ENCODE data around the gene SCNN1G. TPM values are rescaled to one million over a fixed set of nuclear protein-coding genes. Genes with fewer than 3 reads are reported as not detected.

SCNN1G gene
- total and polyA plus RNA-seq, 9 of the 15 experiments (the other 6 are each of a cell fraction or from before 2014, with no cell fraction given) = not detected

DNA sequence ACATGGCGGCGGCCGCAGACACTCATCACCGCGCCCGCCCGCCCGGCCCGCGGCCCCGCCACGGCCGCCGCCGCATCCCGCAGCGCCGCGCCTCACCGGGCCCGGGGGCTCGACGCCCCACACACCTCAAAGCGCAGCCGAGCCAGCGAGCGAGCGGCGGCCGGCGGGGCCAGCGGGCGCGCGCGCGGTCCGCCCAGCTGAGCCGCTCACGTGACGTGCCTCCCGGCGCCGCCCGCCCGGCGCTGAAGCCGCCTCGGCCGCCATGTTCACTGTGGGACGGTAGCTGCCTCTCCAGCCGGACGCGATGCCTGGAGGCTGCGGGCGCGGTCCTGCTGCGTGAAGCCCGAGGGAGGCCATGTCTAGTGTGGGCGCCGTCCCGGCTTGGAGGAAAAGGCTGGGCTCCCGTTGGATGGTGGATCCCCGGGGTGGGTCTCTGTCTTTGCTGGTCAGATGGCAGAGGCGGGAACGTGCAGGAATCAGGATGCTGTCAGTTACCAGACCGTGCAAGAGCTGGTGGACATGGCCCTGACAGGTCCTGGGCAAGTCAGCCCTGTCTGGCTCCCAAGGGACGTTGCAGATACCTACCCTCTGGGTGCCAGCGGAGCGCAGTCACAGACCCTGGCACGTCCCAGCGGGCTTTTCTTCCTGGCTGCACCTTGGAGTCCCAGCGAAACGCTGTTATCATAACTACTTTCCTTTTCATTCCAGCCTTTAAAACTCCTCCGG lies 33.1 kb upstream of the SCNN1G start, which contains the start of gene USP31 (continued):
- TF ChIP-seq, protein P1, sequence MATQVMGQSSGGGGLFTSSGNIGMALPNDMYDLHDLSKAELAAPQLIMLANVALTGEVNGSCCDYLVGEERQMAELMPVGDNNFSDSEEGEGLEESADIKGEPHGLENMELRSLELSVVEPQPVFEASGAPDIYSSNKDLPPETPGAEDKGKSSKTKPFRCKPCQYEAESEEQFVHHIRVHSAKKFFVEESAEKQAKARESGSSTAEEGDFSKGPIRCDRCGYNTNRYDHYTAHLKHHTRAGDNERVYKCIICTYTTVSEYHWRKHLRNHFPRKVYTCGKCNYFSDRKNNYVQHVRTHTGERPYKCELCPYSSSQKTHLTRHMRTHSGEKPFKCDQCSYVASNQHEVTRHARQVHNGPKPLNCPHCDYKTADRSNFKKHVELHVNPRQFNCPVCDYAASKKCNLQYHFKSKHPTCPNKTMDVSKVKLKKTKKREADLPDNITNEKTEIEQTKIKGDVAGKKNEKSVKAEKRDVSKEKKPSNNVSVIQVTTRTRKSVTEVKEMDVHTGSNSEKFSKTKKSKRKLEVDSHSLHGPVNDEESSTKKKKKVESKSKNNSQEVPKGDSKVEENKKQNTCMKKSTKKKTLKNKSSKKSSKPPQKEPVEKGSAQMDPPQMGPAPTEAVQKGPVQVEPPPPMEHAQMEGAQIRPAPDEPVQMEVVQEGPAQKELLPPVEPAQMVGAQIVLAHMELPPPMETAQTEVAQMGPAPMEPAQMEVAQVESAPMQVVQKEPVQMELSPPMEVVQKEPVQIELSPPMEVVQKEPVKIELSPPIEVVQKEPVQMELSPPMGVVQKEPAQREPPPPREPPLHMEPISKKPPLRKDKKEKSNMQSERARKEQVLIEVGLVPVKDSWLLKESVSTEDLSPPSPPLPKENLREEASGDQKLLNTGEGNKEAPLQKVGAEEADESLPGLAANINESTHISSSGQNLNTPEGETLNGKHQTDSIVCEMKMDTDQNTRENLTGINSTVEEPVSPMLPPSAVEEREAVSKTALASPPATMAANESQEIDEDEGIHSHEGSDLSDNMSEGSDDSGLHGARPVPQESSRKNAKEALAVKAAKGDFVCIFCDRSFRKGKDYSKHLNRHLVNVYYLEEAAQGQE (IDR thresholded peaks at IDR 0.05; ENCODE audit: borderline replicate concordance) = peak; percentile 72
- TF ChIP-seq, protein P1 (CRISPR knock-in tag; IDR thresholded peaks at IDR 0.05; ENCODE audit: low read depth) = no peak
- TF ChIP-seq ZKSCAN1 (IDR thresholded peaks at IDR 0.05; ENCODE audit: low read depth, low read length) = no peak; the same call in 1 of the 2 replicates
- no peak for TF ChIP-seq SETDB1 (IDR thresholded peaks at IDR 0.05; ENCODE audit: low read length)
- TF ChIP-seq ATF7 (IDR thresholded peaks at IDR 0.05) = peak; percentile 66
- TF ChIP-seq RB1 (IDR thresholded peaks at IDR 0.05; ENCODE audit: low read depth) = peak; percentile 97
- TF ChIP-seq HINFP (tag; conservative IDR thresholded peaks at IDR 0.05; ENCODE audit: low read depth) = peak; percentile 59
- TF ChIP-seq ZC3H4 (CRISPR knock-in tag; IDR thresholded peaks at IDR 0.05; ENCODE audit: borderline replicate concordance) = no peak
- no peak for TF ChIP-seq POLR3G (IDR thresholded peaks at IDR 0.05; ENCODE audit: extremely low read depth, insufficient read length, insufficient replicate concordance)
- no peak for TF ChIP-seq BMI1 (IDR thresholded peaks at IDR 0.05; ENCODE audit: low read length)
- TF ChIP-seq, protein P2, sequence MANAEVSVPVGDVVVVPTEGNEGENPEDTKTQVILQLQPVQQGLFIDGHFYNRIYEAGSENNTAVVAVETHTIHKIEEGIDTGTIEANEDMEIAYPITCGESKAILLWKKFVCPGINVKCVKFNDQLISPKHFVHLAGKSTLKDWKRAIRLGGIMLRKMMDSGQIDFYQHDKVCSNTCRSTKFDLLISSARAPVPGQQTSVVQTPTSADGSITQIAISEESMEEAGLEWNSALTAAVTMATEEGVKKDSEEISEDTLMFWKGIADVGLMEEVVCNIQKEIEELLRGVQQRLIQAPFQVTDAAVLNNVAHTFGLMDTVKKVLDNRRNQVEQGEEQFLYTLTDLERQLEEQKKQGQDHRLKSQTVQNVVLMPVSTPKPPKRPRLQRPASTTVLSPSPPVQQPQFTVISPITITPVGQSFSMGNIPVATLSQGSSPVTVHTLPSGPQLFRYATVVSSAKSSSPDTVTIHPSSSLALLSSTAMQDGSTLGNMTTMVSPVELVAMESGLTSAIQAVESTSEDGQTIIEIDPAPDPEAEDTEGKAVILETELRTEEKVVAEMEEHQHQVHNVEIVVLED (CRISPR knock-in tag; IDR thresholded peaks at IDR 0.05) = peak; percentile 95
- peak; percentile 86; the same call in 1 of the 2 replicates for TF ChIP-seq BACH1 (tag; IDR thresholded peaks at IDR 0.05)
- TF ChIP-seq TBL1XR1 (IDR thresholded peaks at IDR 0.05; ENCODE audit: low read length in 2 of 2) = no peak
- TF ChIP-seq MAX (CRISPR knock-in tag; IDR thresholded peaks at IDR 0.05) = peak; percentile 73
- TF ChIP-seq YY1 (IDR thresholded peaks at IDR 0.05; ENCODE audit: borderline replicate concordance in 1 of 3, control insufficient read depth in 1 of 3, extremely low read depth in 1 of 3, insufficient read depth in 3 of 3, insufficient read length in 1 of 3, insufficient replicate concordance in 2 of 3, low read depth in 1 of 3, low read length in 2 of 3) = peak; percentile 100
